Brain microvascular endothelial cell (primary cell): ENCODE results near the gene MMRN2.

Experiments used
- DNase-seq: peaks from one replicate; pipeline ENCODE4 v3.0.0-alpha.2; 2020
- H3K27ac ChIP-seq: fragments of 250-450 bp; sonication (Bioruptor Pico); 2 replicates; pipeline ENCODE4 v1.5.1; 2020; ENCODE audit warnings: mild to moderate bottlenecking, moderate library complexity
- H3K27me3 ChIP-seq: fragments of 250-450 bp; sonication (Bioruptor Pico); replicated peaks from 2 replicates; pipeline ENCODE4 v1.5.1; 2020; ENCODE audit warnings: mild to moderate bottlenecking
- H3K36me3 ChIP-seq: fragments of 250-450 bp; sonication (Bioruptor Pico); replicated peaks from 2 replicates; pipeline ENCODE4 v1.5.1; 2020; ENCODE audit warnings: mild to moderate bottlenecking
- H3K4me3 ChIP-seq: 2 replicates; pipeline ENCODE4 v1.5.1; 2011; ENCODE audit warnings: low read depth, mild to moderate bottlenecking, control low read depth, low read length, moderate library complexity
- CTCF ChIP-seq: IDR thresholded peaks from 2 replicates; pipeline ENCODE4 v1.5.1; 2011; ENCODE audit warnings: low read depth, mild to moderate bottlenecking, moderate library complexity, low read length, control low read depth, inconsistent platforms; ENCODE audit errors: missing control alignments
- in situ Hi-C: cut with HindIII; loops from 2 replicates; pipeline ENCODE4 v1.10.0; 2017; ENCODE audit warnings: low sequenced_read_pairs, low pct_ligation_motif_present

The MMRN2 gene

GRCh38 chr10:86970162-86970981, 13.0 kb upstream of the MMRN2 start:
- TF ChIP-seq CTCF: no peak
- no peaks in the 10 kb centered on the region for H3K36me3 ChIP-seq
- no peak for DNase-seq
- H3K27me3 ChIP-seq: no peaks in the 10 kb centered on the region
- in situ Hi-C loops: no loop called here
- H3K27ac ChIP-seq: no peak overlapping the region
- peak overlapping the region; percentile 59 for H3K4me3 ChIP-seq

- DNase-seq: no peak
- Histone ChIP-seq H3K27ac (no peak overlapping the region), H3K4me3 (no peak overlapping the region), H3K36me3 (no peaks in the 10 kb centered on the region), H3K27me3 (no peaks in the 10 kb centered on the region)
- no peak for TF ChIP-seq CTCF
- in situ Hi-C loops: no loop called here
Observed at GRCh38 chr10:86969421-86970041, 12.1 kb upstream of the MMRN2 start.

GRCh38 chr10:86968994-86969355, 11.6 kb upstream of the MMRN2 start:
- no peak for DNase-seq
- H3K27me3 ChIP-seq: no peaks in the 10 kb centered on the region
- no peak overlapping the region for H3K4me3 ChIP-seq
- H3K27ac ChIP-seq: no peak overlapping the region
- no peaks in the 10 kb centered on the region for H3K36me3 ChIP-seq
- in situ Hi-C loops: no loop called here
- TF ChIP-seq CTCF: no peak

- no peak for TF ChIP-seq CTCF
- Histone ChIP-seq H3K27ac (no peak within 1 kb of the TSS), H3K4me3 (peak within 1 kb of the TSS; percentile 3), H3K27me3 (no peaks in the 10 kb centered on the region), H3K36me3 (no peaks in the 10 kb centered on the region)
- in situ Hi-C loops: no loop called here
- no peak for DNase-seq
Observed at GRCh38 chr10:86968271-86968993, 11.0 kb upstream of the MMRN2 start, which contains the start of gene ADIRF. Gene ADIRF (plus strand): TSS chr10:86968482. CDS start chr10:86968545, 63 bp downstream.

GRCh38 chr10:86967481-86967941, 10.1 kb upstream of the MMRN2 start:
- H3K27me3 ChIP-seq: no peaks in the 10 kb centered on the region
- TF ChIP-seq CTCF: no peak
- no peak overlapping the region for H3K27ac ChIP-seq
- in situ Hi-C loops: no loop called here
- no peak for DNase-seq
- H3K4me3 ChIP-seq: no peak overlapping the region
- no peaks in the 10 kb centered on the region for H3K36me3 ChIP-seq
